Posterior vena cava (tissue), 2 donors: ENCODE results near the gene LRRC23. TPM values are rescaled to one million over a fixed set of nuclear protein-coding genes. Genes with fewer than 3 reads are reported as not detected.

Experiments used
- DNase-seq: peaks from one replicate; pipeline ENCODE4 v3.0.0-alpha.2; 2020; ENCODE audit warnings: low spot score
- intact Hi-C, 2 donors: fragments of 100-400 bp; cut with DNase I; formaldehyde crosslinking; loops; one replicate each; pipeline versions ENCODE4 v1.14.1 to v1.14.2; 2022 to 2023
- total RNA-seq, 2 donors: library from RNA; stranded (reverse); fragmentation: NEBNext Ultra II Directional; extraction: Animal tissue kit (Norgen Biotek cat#: 25700); gene quantifications; one replicate each; pipeline ENCODE4 v1.2.1, GENCODE V29; 2021
- donor health status: DM: yes; HTN: yes; CAD: no.
- donor health status: DM: yes; HTN: yes; CAD: no.

Gene LRRC23
- total RNA-seq, 2 donors from 2014 or later = 5.3 to 6.7 TPM

GRCh38 chr12:6950811-6951540 lies 46.4 kb downstream of the LRRC23 start, which contains the start of gene PTPN6:
PTPN6 (plus strand) TSS chr12:6951356; CDS start chr12:6951513, 157 bp downstream.
- peak; percentile 94 for DNase-seq
- intact Hi-C loops = loop anchor here in 1 of 2 donors (10.0 kb wide), 1 partner anchor 164 kb away; no protein-coding TSS in a partner anchor

DNA sequence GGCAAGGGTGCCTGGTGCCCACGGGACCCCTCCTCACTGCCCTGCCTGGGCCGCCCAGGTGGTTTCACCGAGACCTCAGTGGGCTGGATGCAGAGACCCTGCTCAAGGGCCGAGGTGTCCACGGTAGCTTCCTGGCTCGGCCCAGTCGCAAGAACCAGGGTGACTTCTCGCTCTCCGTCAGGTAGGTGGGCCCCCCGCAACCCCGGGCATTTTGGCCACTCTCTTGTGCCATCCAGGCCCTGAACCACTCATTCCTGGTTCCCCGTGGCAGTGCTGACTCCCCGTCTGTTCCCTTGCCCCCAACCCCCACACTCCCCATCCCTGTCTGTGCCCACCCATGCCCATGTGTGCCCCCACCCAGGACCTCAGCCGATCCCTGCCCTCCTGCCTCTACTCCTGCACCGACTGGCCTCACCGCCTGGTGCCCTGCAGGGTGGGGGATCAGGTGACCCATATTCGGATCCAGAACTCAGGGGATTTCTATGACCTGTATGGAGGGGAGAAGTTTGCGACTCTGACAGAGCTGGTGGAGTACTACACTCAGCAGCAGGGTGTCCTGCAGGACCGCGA lies 47.0 kb downstream of the LRRC23 start:
- DNase-seq = peak; percentile 66
- intact Hi-C loops = loop anchor here in 1 of 2 donors (10.0 kb wide), 1 partner anchor 163 kb away; no protein-coding TSS in a partner anchor

- DNase-seq = peak; percentile 75
- intact Hi-C loops = loop anchor here in 1 of 2 donors (10.0 kb wide), 1 partner anchor 163 kb away; no protein-coding TSS in a partner anchor
Observed at GRCh38 chr12:6952121-6952862, 47.7 kb downstream of the LRRC23 start.

DNA sequence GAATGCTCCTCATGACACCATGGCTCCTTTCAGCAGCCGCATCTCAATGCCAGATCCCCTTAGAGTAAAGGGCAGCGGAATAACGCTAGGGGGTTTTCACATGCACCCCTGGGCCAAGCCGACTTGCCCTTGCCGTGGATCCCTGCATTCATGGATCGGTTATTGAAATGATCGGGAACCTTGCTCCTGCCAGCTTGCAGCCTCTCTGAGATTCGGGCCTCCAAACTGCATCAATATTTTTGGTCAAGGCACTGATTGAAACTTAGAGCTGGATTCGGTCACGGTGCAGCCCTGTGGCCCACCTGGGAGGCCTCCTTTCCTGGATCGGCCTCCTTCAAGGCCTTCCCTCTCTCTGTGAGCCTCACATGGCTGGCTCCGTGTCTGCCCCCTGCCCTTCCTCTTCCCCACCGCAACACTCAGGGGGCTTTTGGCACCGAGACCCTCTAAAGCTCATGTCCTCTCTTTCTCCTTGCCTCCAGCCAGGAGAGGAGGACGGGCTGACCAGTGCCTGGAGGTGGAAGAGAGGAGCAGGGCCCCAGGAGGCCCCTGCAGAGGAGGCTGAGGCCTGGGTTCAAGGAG lies 48.3 kb downstream of the LRRC23 start:
- intact Hi-C loops = loop anchor here in 1 of 2 donors (10.0 kb wide), 1 partner anchor 162 kb away; no protein-coding TSS in a partner anchor
- DNase-seq = peak; percentile 66

- intact Hi-C loops = loop anchor here in 1 of 2 donors (10.0 kb wide), 1 partner anchor 161 kb away; no protein-coding TSS in a partner anchor
- DNase-seq = peak; percentile 90
Observed at GRCh38 chr12:6953442-6954315, 49.1 kb downstream of the LRRC23 start.

- no peak for DNase-seq
Observed at GRCh38 chr12:6954316-6955107, 49.9 kb downstream of the LRRC23 start.

DNA sequence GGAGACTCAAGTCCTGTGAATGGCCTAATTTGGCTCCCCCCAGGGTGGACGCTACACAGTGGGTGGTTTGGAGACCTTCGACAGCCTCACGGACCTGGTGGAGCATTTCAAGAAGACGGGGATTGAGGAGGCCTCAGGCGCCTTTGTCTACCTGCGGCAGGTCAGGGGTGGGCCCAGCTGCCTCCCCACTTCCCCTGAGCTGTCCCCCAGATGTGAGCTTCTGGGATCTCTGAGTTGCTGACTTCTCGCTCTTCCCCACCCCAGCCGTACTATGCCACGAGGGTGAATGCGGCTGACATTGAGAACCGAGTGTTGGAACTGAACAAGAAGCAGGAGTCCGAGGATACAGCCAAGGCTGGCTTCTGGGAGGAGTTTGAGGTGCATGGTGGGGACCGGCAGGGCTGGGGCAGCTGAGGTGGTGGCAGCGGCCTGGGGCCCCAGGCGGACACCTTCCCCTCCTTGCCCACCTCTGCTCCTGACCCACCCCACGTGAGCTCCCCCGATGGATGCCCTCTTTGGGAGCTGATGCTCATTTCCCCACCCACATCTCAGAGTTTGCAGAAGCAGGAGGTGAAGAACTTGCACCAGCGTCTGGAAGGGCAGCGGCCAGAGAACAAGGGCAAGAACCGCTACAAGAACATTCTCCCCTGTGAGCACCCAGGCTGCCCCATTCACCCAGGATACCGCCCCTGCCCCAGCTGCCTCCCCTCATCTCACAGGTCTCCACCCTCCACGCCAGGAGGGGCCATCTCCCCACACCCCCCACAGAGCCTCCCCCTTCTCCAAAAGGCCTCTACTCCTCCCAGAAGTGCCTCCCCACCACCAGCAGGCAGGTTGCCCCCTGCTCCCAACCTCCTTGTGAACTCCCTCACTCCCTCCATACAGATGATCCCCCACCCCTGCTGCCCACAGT lies 50.7 kb downstream of the LRRC23 start:
- no peak for DNase-seq
- intact Hi-C loops = loop anchor here in 1 of 2 donors (10.0 kb wide), 1 partner anchor 159 kb away; no protein-coding TSS in a partner anchor

More at GRCh38 chr12:6954316-6955107, 49.9 kb downstream of the LRRC23 start:
- intact Hi-C loops = loop anchor here in 1 of 2 donors (10.0 kb wide), 1 partner anchor 160 kb away; no protein-coding TSS in a partner anchor

DNA sequence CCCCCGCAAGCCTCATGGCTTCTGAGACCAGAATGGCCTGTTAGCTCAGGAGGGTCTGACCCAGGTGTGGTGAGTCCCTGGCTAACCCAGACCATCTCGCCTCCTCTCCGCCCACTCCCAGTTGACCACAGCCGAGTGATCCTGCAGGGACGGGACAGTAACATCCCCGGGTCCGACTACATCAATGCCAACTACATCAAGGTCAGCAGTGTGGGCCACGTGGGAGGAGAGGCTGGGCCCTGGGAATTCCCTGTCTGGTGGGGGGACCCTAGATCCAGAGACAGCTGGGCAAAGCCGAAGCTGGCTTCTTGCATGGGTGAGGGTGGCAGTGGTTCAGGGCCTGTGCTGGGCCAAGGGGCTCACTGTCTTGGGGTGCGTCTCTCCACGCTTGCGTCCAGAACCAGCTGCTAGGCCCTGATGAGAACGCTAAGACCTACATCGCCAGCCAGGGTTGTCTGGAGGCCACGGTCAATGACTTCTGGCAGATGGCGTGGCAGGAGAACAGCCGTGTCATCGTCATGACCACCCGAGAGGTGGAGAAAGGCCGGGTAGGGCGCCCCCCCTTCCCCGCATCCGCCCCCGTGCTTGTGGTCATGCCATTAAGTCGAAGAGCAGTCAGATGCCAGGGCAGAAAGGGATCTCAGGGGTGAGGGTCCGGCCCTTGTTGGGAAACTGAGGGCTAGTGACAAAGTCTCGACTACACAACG lies 51.6 kb downstream of the LRRC23 start:
- intact Hi-C loops = loop anchor here in 1 of 2 donors (10.0 kb wide), 1 partner anchor 159 kb away; no protein-coding TSS in a partner anchor
- peak; percentile 85 for DNase-seq

- no peak for DNase-seq
- intact Hi-C loops = loop anchor here in 1 of 2 donors (10.0 kb wide), 1 partner anchor 158 kb away; no protein-coding TSS in a partner anchor
Observed at GRCh38 chr12:6957151-6957701, 52.6 kb downstream of the LRRC23 start.

GRCh38 chr12:6957741-6958608 lies 53.4 kb downstream of the LRRC23 start:
- intact Hi-C loops = loop anchor here in 1 of 2 donors (10.0 kb wide), 1 partner anchor 157 kb away; no protein-coding TSS in a partner anchor
- DNase-seq = no peak

GRCh38 chr12:6958609-6959057 lies 54.0 kb downstream of the LRRC23 start:
- intact Hi-C loops = loop anchor here in 1 of 2 donors (10.0 kb wide), 1 partner anchor 156 kb away; no protein-coding TSS in a partner anchor
- DNase-seq = no peak

- intact Hi-C loops = loop anchor here in 1 of 2 donors (10.0 kb wide), 1 partner anchor 156 kb away; no protein-coding TSS in a partner anchor
- peak; percentile 82 for DNase-seq
Observed at GRCh38 chr12:6959058-6959804, 54.6 kb downstream of the LRRC23 start.
